HepG2 (cell line): ENCODE measurements around the gene STK25. TPM values are rescaled to one million over a fixed set of nuclear protein-coding genes. Genes with fewer than 3 reads are reported as not detected.
A peak's percentile ranks its signal among the peaks of the same experiment; 100 is the strongest.

Experiments used
- CBX2 ChIP-seq, 2 experiments: fragments of 200-600 bp in 1 of 2; sonication (generic); formaldehyde crosslinking in 1 of 2; IDR thresholded peaks; 2 replicates each; pipeline versions ENCODE4 v1.7.0 to v1.8.1; 2018 to 2022; ENCODE audit warnings: low read depth in 2 of 2, low read length in 1 of 2, mild to moderate bottlenecking in 1 of 2, missing genetic modification reagents in 1 of 2
- DPF2 ChIP-seq: sonication (generic); formaldehyde crosslinking; IDR thresholded peaks from 2 replicates; pipeline ENCODE4 v1.4.0; 2020; ENCODE audit warnings: mild to moderate bottlenecking, low read depth, missing genetic modification reagents, borderline replicate concordance
- ELF3 ChIP-seq: IDR thresholded peaks from 2 replicates; pipeline ENCODE4 v1.6.1; 2016; ENCODE audit warnings: missing genetic modification reagents, missing compliant biosample characterization
- ERF ChIP-seq: IDR thresholded peaks from 2 replicates; pipeline ENCODE4 v1.6.1; 2018; ENCODE audit warnings: missing biosample characterization, missing genetic modification reagents
- FOXC1 ChIP-seq: sonication (generic); formaldehyde crosslinking; IDR thresholded peaks from 2 replicates; pipeline ENCODE4 v1.8.0; 2022; ENCODE audit warnings: mild to moderate bottlenecking, missing genetic modification reagents, borderline replicate concordance
- HOXA7 ChIP-seq: sonication (generic); formaldehyde crosslinking; IDR thresholded peaks from 2 replicates; pipeline ENCODE4 v1.8.1; 2022; ENCODE audit warnings: mild to moderate bottlenecking, missing genetic modification reagents, moderate library complexity
- KAT8 ChIP-seq: IDR thresholded peaks from 2 replicates; pipeline ENCODE4 v1.6.1; 2016; ENCODE audit warnings: missing genetic modification reagents, missing compliant biosample characterization
- MAX ChIP-seq: IDR thresholded peaks from 2 replicates; pipeline ENCODE4 v1.6.1; 2012; ENCODE audit warnings: inconsistent platforms
- NFE2 ChIP-seq: sonication (generic); formaldehyde crosslinking; IDR thresholded peaks from 2 replicates; pipeline ENCODE4 v1.4.0; 2020; ENCODE audit warnings: missing genetic modification reagents
- NFKBIZ ChIP-seq: IDR thresholded peaks from 2 replicates; pipeline ENCODE4 v1.6.1; 2018; ENCODE audit warnings: missing genetic modification reagents, missing compliant biosample characterization
- NFYC ChIP-seq: IDR thresholded peaks from 2 replicates; pipeline ENCODE4 v1.6.1; 2016; ENCODE audit warnings: missing genetic modification reagents, missing compliant biosample characterization
- PLSCR1 ChIP-seq: sonication (generic); formaldehyde crosslinking; IDR thresholded peaks from 2 replicates; pipeline ENCODE4 v1.5.0; 2020; ENCODE audit warnings: missing genetic modification reagents, mild to moderate bottlenecking, borderline replicate concordance
- RARA ChIP-seq: IDR thresholded peaks from 2 replicates; pipeline ENCODE4 v1.6.1; 2016; ENCODE audit warnings: missing genetic modification reagents, missing compliant biosample characterization
- SOX6 ChIP-seq, 2 experiments: fragments of 450-650 bp in 1 of 2; sonication (generic) in 1 of 2; formaldehyde crosslinking in 1 of 2; IDR thresholded peaks; 2 replicates each; pipeline versions ENCODE4 v1.4.0 to v1.6.1; 2017 to 2020; ENCODE audit warnings: antibody characterized with exemption in 1 of 2, mild to moderate bottlenecking in 1 of 2, missing genetic modification reagents in 1 of 2
- ZBTB4 ChIP-seq: sonication (generic); formaldehyde crosslinking; IDR thresholded peaks from 2 replicates; pipeline ENCODE4 v1.4.0; 2020; ENCODE audit warnings: missing genetic modification reagents, mild to moderate bottlenecking, borderline replicate concordance
- ZFP1 ChIP-seq: IDR thresholded peaks from 2 replicates; pipeline ENCODE4 v1.6.1; 2016
- ZMYM3 ChIP-seq: sonication (generic); formaldehyde crosslinking; IDR thresholded peaks from 2 replicates; pipeline ENCODE4 v1.5.1; 2020; ENCODE audit warnings: mild to moderate bottlenecking, missing genetic modification reagents
- ZNF260 ChIP-seq: sonication (generic); formaldehyde crosslinking; IDR thresholded peaks from 2 replicates; pipeline ENCODE4 v1.4.0; 2020; ENCODE audit warnings: missing genetic modification reagents, low read depth, mild to moderate bottlenecking, borderline replicate concordance
- ZNF687 ChIP-seq: sonication (generic); formaldehyde crosslinking; IDR thresholded peaks from 2 replicates; pipeline ENCODE4 v1.5.1; 2020; ENCODE audit warnings: mild to moderate bottlenecking, missing genetic modification reagents, moderate library complexity
- ZNF788 ChIP-seq: sonication (generic); formaldehyde crosslinking; IDR thresholded peaks from 2 replicates; pipeline ENCODE4 v1.5.0; 2020; ENCODE audit warnings: mild to moderate bottlenecking, missing genetic modification reagents, borderline replicate concordance
- ZNF883 ChIP-seq: sonication (generic); formaldehyde crosslinking; IDR thresholded peaks from 2 replicates; pipeline ENCODE4 v1.5.1; 2020; ENCODE audit warnings: mild to moderate bottlenecking, missing genetic modification reagents; ENCODE audit errors: not compliant biosample characterization
- polyA plus RNA-seq, 8 experiments: library from polyadenylated mRNA; depleted of rRNA in 3 of 8; stranded (reverse) in 7 of 8; unstranded in 1 of 8; fragments of >200 nt; fragmentation: Illumina TruSeq in 4 of 8; extraction: Trizol in 4 of 8; gene quantifications; 2 replicates each; pipeline versions ENCODE4 v1.2.1 to v1.2.3, GENCODE V29; 2011 to 2016; ENCODE audit warnings: low read depth in 4 of 8, missing spikeins in 1 of 8, mixed read lengths in 1 of 8; ENCODE audit not compliant: insufficient read depth in 1 of 8
- total RNA-seq, 5 experiments: library from RNA; depleted of rRNA; stranded (reverse); fragments of >200 nt; fragmentation: Illumina TruSeq; extraction: Trizol; gene quantifications; 2 replicates each; pipeline ENCODE4 v1.2.3, GENCODE V29; 2016; ENCODE audit warnings: low read depth in 1 of 5

Gene STK25
- total and polyA plus RNA-seq, 2 of the 13 experiments (the other 11 are each of a cell fraction or from before 2014, with no cell fraction given) = 177 to 481 TPM

- no peak for TF ChIP-seq FOXC1 (CRISPR knock-in tag)
- TF ChIP-seq ZMYM3 (CRISPR knock-in tag) = peak; percentile 43; the same call in 1 of the 2 replicates
- 0 out of 2 replicates have a peak, but pooled peaks have one; percentile 39 for TF ChIP-seq NFKBIZ (CRISPR knock-in tag)
- no peak for TF ChIP-seq PLSCR1 (CRISPR knock-in tag)
- peak; percentile 54 for TF ChIP-seq RARA (CRISPR knock-in tag)
- TF ChIP-seq ZNF260 (CRISPR knock-in tag) = no peak
- peak; percentile 61 for TF ChIP-seq DPF2 (CRISPR knock-in tag)
- 0 out of 2 replicates have a peak, but pooled peaks have one; percentile 14 for TF ChIP-seq ERF (CRISPR knock-in tag)
- TF ChIP-seq ZNF883 (CRISPR knock-in tag) = peak; percentile 50
- peak; percentile 98 for TF ChIP-seq ZNF687 (CRISPR knock-in tag)
- peak; percentile 62; the same call in 1 of the 2 replicates for TF ChIP-seq ZNF788 (CRISPR knock-in tag)
- no peak for TF ChIP-seq NFYC (CRISPR knock-in tag)
- TF ChIP-seq ZFP1 (CRISPR knock-in tag) = no peak
- TF ChIP-seq NFE2 = no peak
- no peak for TF ChIP-seq CBX2 (IDR thresholded peaks at IDR 0.05; ENCODE audit: low read depth, low read length)
- no peak for TF ChIP-seq CBX2 (CRISPR knock-in tag; IDR thresholded peaks at IDR 0.05; ENCODE audit: low read depth)
- peak; percentile 89 for TF ChIP-seq MAX
- TF ChIP-seq SOX6 (IDR thresholded peaks at IDR 0.05) = no peak
- peak; percentile 62; the same call in 1 of the 2 replicates for TF ChIP-seq SOX6 (CRISPR knock-in tag; IDR thresholded peaks at IDR 0.05)
- TF ChIP-seq HOXA7 (CRISPR knock-in tag) = 0 out of 2 replicates have a peak, but pooled peaks have one; percentile 8
- 0 out of 2 replicates have a peak, but pooled peaks have one; percentile 36 for TF ChIP-seq ZBTB4
- no peak for TF ChIP-seq ELF3
- no peak for TF ChIP-seq KAT8 (CRISPR knock-in tag)
These were observed 38.6 kb upstream of the STK25 start (continued) for GRCh38 chr2:241546771-241547498.
